Endothelial cell (in vitro differentiated cells): Measurements from ENCODE around the gene CDKL5. TPM values are rescaled to one million over a fixed set of nuclear protein-coding genes. Genes with fewer than 3 reads are reported as not detected.

Source experiments
- DNase-seq: peaks from one replicate; pipeline ENCODE4 v3.0.0; 2021; ENCODE audit warnings: low spot score
- H3K27ac Mint-ChIP-seq: one replicate; pipeline ENCODE4 v1.8.0; 2021; ENCODE audit warnings: mixed read lengths, inconsistent platforms; ENCODE audit not compliant: unreplicated experiment
- H3K27me3 Mint-ChIP-seq: one replicate; pipeline ENCODE4 v1.8.0; 2021; ENCODE audit warnings: mild to moderate bottlenecking, moderate library complexity, mixed read lengths, inconsistent platforms; ENCODE audit not compliant: unreplicated experiment
- H3K36me3 Mint-ChIP-seq: one replicate; pipeline ENCODE4 v1.8.0; 2021; ENCODE audit warnings: mild to moderate bottlenecking, low read depth, mixed read lengths, inconsistent platforms; ENCODE audit not compliant: unreplicated experiment
- H3K4me1 Mint-ChIP-seq: one replicate; pipeline ENCODE4 v1.8.0; 2021; ENCODE audit warnings: mild to moderate bottlenecking, mixed read lengths, inconsistent platforms; ENCODE audit not compliant: unreplicated experiment
- H3K4me3 Mint-ChIP-seq: one replicate; pipeline ENCODE4 v1.8.0; 2021; ENCODE audit warnings: mild to moderate bottlenecking, mixed read lengths, inconsistent platforms; ENCODE audit not compliant: unreplicated experiment
- H3K9me3 Mint-ChIP-seq: one replicate; pipeline ENCODE4 v1.8.0; 2021; ENCODE audit warnings: mixed read lengths, inconsistent platforms; ENCODE audit not compliant: unreplicated experiment
- CTCF ChIP-seq: fragments of 200-600 bp; sonication (generic); IDR thresholded peaks from one replicate; pipeline ENCODE4 v1.5.0; 2021; ENCODE audit warnings: antibody characterized with exemption; ENCODE audit not compliant: unreplicated experiment
- total RNA-seq: library from RNA; stranded (reverse); fragmentation: NEBNext Ultra II Directional; extraction: Animal tissue kit (Norgen Biotek cat#: 25700); gene quantifications from one replicate; pipeline ENCODE4 v1.2.1, GENCODE V29; 2021; ENCODE audit not compliant: unreplicated experiment

The CDKL5 gene
- total RNA-seq, 1 donor from 2014 or later: 10.6 TPM

- peaks cover under 1% of the 10 kb centered on the region for H3K27me3 Mint-ChIP-seq
- no peak for DNase-seq
- H3K9me3 Mint-ChIP-seq: no peaks in the 10 kb centered on the region
- no peaks in the 10 kb centered on the region for H3K36me3 Mint-ChIP-seq
- no peaks in the 10 kb centered on the region for H3K4me1 Mint-ChIP-seq
- H3K4me3 Mint-ChIP-seq: no peak overlapping the region
- no peak for TF ChIP-seq CTCF
- H3K27ac Mint-ChIP-seq: no peak overlapping the region
These were observed 235.9 kb downstream of the CDKL5 start for GRCh38 chrX:18661273-18661672.

GRCh38 chrX:18664947-18665346 is 239.5 kb downstream of the CDKL5 start:
- Mint-ChIP-seq H3K36me3 (no peaks in the 10 kb centered on the region), H3K9me3 (no peaks in the 10 kb centered on the region), H3K27me3 (peaks cover 5% of the 10 kb centered on the region), H3K4me3 (no peak overlapping the region), H3K4me1 (no peaks in the 10 kb centered on the region), H3K27ac (no peak overlapping the region)
- DNase-seq: no peak
- no peak for TF ChIP-seq CTCF

- H3K4me3 Mint-ChIP-seq: no peak overlapping the region
These were observed 241.2 kb downstream of the CDKL5 start for GRCh38 chrX:18666614-18667013.

GRCh38 chrX:18668071-18668835 is 242.8 kb downstream of the CDKL5 start:
- Mint-ChIP-seq H3K4me1 (no peaks in the 10 kb centered on the region), H3K27me3 (peaks cover 5% of the 10 kb centered on the region), H3K36me3 (no peaks in the 10 kb centered on the region), H3K9me3 (no peaks in the 10 kb centered on the region), H3K4me3 (no peak overlapping the region), H3K27ac (no peak overlapping the region)
- no peak for DNase-seq
- no peak for TF ChIP-seq CTCF

More at GRCh38 chrX:18666614-18667013, 241.2 kb downstream of the CDKL5 start:
- Mint-ChIP-seq H3K4me1 (no peaks in the 10 kb centered on the region), H3K9me3 (no peaks in the 10 kb centered on the region), H3K27ac (no peak overlapping the region), H3K27me3 (peaks cover 5% of the 10 kb centered on the region), H3K36me3 (no peaks in the 10 kb centered on the region)
- TF ChIP-seq CTCF: no peak
- no peak for DNase-seq

GRCh38 chrX:18672008-18672407 is 246.6 kb downstream of the CDKL5 start, which contains the start of gene RS1:
RS1 (minus strand) TSS chrX:18672108; CDS start chrX:18672068, 40 bp downstream.
- DNase-seq: no peak
- Mint-ChIP-seq H3K36me3 (no peaks in the 10 kb centered on the region), H3K4me1 (no peaks in the 10 kb centered on the region), H3K27ac (no peak within 1 kb of the TSS), H3K27me3 (peaks cover 4% of the 10 kb centered on the region), H3K9me3 (no peaks in the 10 kb centered on the region), H3K4me3 (no peak within 1 kb of the TSS)
- no peak for TF ChIP-seq CTCF
